Tibial artery (tissue), 4 donors: ENCODE results near the gene APEH.
A peak's percentile ranks its signal among the peaks of the same experiment; 100 is the strongest.

ENCODE experiments used
- DNase-seq, 2 donors: peaks; one replicate each; pipeline ENCODE4 v3.0.0-alpha.2; 2019
- H3K27ac ChIP-seq, 2 donors: fragments of 200-600 bp; sonication (generic) in 1 of 2; 1 replicate in 1 of 2; 2 replicates in 1 of 2; pipeline ENCODE4 v1.5.1; 2018 to 2019; ENCODE audit warnings: mild to moderate bottlenecking in 1 of 2
- H3K27me3 ChIP-seq, 2 donors: fragments of 200-600 bp; sonication (generic) in 1 of 2; one replicate each; pipeline versions ENCODE4 v1.5.1 to v1.6.0; 2016 to 2019
- H3K36me3 ChIP-seq, 3 donors: fragments of 200-600 bp; sonication (generic) in 2 of 3; one replicate each; pipeline ENCODE4 v1.5.1; 2016 to 2019; ENCODE audit warnings: mild to moderate bottlenecking in 2 of 3
- H3K4me1 ChIP-seq, 4 donors: fragments of 200-600 bp; sonication (generic) in 2 of 4; 1 replicate in 3 of 4; 2 replicates in 1 of 4; pipeline ENCODE4 v1.5.1; 2016 to 2019
- H3K4me3 ChIP-seq, 2 donors: fragments of 200-600 bp; sonication (generic) in 1 of 2; 1 replicate in 1 of 2; 2 replicates in 1 of 2; pipeline ENCODE4 v1.5.1; 2018 to 2019; ENCODE audit warnings: mild to moderate bottlenecking in 2 of 2
- H3K9me3 ChIP-seq, 3 donors: fragments of 200-600 bp; sonication (generic) in 1 of 3; one replicate each; pipeline ENCODE4 v1.5.1; 2016 to 2019
- intact Hi-C: fragments of 100-400 bp; cut with DNase I; formaldehyde crosslinking; loops from one replicate; pipeline ENCODE4 v1.15.0; 2023; ENCODE audit warnings: low total_unique reads
- TF ChIP-seq, protein P1 (sequence below), 2 experiments: fragments of 200-600 bp in 1 of 2; fragments of 450-650 bp in 1 of 2; IDR thresholded peaks; one replicate each; pipeline ENCODE4 v1.5.1; 2017 to 2019; ENCODE audit warnings: antibody characterized with exemption in 2 of 2, mild to moderate bottlenecking in 1 of 2, moderate library complexity in 1 of 2

The APEH gene

DNA sequence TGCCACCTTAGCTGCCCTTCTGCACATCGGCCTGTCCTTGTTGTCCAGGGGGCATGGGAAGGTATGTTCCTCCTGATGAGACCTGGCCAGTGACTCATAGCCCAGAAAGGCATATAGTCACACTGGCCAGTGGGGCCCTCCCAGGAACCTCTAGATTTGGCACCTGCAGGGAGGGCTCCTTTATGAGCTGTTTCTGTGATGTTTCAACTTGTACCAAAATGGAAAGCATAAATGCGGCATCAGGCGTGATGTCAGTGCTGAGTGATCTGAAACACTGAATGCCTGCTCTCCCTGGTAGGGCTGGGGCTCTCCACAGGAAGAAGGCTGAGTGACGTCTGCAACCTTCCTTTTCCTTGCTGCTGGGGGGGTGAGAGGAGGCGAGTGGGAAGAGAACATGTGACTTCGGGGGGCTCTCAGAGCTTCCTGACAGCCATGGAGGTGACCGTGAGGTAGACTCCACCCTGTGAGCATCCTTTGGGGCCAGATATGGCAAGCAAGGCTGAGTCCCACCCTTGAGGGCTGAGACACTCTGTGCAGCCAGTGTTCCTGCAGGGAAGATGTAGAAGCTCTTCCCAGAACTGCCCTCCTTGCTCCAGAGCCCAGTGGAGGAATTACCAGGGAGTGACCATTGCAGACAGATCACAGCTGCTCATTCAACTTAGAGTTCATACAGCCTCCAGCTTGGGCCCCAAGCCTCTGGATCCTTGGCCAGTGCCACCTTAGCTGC lies 37.1 kb upstream of the APEH start:
- Histone ChIP-seq H3K9me3 (no peaks in the 10 kb centered on the region), H3K27me3 (no peaks in the 10 kb centered on the region), H3K4me1 (peaks cover 0 to 33% (median 6%) of the 10 kb centered on the region in 4 donors), H3K4me3 (no peak overlapping the region), H3K27ac (no peak overlapping the region), H3K36me3 (no peaks in the 10 kb centered on the region)
- no peak for DNase-seq
- TF ChIP-seq, protein P1, sequence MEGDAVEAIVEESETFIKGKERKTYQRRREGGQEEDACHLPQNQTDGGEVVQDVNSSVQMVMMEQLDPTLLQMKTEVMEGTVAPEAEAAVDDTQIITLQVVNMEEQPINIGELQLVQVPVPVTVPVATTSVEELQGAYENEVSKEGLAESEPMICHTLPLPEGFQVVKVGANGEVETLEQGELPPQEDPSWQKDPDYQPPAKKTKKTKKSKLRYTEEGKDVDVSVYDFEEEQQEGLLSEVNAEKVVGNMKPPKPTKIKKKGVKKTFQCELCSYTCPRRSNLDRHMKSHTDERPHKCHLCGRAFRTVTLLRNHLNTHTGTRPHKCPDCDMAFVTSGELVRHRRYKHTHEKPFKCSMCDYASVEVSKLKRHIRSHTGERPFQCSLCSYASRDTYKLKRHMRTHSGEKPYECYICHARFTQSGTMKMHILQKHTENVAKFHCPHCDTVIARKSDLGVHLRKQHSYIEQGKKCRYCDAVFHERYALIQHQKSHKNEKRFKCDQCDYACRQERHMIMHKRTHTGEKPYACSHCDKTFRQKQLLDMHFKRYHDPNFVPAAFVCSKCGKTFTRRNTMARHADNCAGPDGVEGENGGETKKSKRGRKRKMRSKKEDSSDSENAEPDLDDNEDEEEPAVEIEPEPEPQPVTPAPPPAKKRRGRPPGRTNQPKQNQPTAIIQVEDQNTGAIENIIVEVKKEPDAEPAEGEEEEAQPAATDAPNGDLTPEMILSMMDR (IDR thresholded peaks at IDR 0.05): no peak
- intact Hi-C loops: no loop called here

DNA sequence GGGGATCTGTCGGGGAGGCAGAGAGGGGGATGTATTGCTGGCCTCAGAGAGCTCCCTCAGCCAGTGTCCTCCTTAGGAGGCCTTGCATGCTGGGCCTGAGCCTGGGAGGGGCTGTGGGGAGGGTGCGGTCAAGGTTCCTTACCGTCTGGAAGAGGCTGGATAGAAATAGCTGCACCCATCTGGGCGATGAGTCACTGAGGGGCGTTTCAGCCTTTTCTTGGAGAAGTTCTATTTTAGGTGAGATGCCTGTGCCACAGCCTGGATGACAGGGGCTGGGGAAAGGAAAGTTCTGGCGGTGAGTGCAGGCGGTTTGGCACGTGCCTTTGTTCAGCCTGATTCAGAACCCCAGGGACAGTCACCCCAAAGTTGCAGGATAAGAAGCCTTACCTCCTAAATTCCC lies 35.7 kb upstream of the APEH start:
- Histone ChIP-seq H3K4me1 (peaks cover 0 to 33% (median 6%) of the 10 kb centered on the region in 4 donors), H3K27me3 (no peaks in the 10 kb centered on the region), H3K27ac (peak overlapping the region; percentile 35 to 72), H3K4me3 (no peak overlapping the region), H3K9me3 (no peaks in the 10 kb centered on the region), H3K36me3 (no peaks in the 10 kb centered on the region)
- TF ChIP-seq, protein P1 (IDR thresholded peaks at IDR 0.05): no peak
- peak in 1 of 2 donors; percentile 85 for DNase-seq
- intact Hi-C loops: no loop called here

DNA sequence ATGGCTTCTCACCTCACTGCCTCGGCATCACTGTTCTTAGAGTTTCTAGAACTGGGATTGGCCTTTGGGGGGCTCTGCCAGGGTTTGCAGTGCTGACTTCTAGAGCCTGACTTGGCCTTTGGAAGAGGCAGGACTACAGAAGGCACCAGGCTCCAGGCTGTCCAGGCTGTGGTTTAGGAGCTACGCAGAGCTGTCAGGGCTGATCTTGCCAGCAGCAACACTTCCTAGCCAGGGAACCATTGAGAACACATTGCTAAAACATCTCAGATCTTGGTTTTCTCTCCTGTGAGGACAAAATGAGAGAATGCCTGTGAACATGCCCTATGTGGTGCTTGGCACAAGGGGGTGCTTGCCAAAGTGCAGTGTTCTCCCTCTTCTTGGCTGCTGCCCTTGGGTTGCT lies 34.6 kb upstream of the APEH start:
- Histone ChIP-seq H3K36me3 (no peaks in the 10 kb centered on the region), H3K27me3 (no peaks in the 10 kb centered on the region), H3K27ac (peak overlapping the region in 1 of 2 donors; percentile 72), H3K4me1 (peaks cover 0 to 33% (median 6%) of the 10 kb centered on the region in 4 donors), H3K9me3 (no peaks in the 10 kb centered on the region), H3K4me3 (no peak overlapping the region)
- intact Hi-C loops: no loop called here
- TF ChIP-seq, protein P1 (IDR thresholded peaks at IDR 0.05): no peak
- no peak for DNase-seq

DNA sequence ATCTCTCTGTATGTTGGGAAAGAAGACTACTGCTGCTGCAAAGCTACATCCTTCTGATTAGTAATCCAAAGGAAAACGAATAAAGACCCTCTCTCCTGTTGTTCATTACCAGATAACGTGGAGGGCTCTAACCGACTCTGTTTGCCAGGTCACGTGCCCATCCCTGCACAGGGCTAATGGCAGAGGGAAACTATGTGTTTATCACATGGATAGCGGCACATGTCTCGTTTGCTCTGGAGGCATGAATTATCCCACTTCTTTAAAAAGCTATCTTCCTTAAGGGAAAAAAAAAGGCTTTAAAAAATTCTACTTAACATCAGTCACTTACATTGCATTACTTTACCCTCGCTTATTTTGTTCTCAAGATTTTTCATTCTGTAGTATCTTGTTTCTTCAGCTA lies 32.9 kb upstream of the APEH start:
- H3K9me3 ChIP-seq: no peaks in the 10 kb centered on the region
- TF ChIP-seq, protein P1 (IDR thresholded peaks at IDR 0.05): no peak
- H3K4me3 ChIP-seq: no peak overlapping the region
- intact Hi-C loops: no loop called here
- peaks cover 0 to 33% (median 6%) of the 10 kb centered on the region in 4 donors for H3K4me1 ChIP-seq
- H3K27me3 ChIP-seq: no peaks in the 10 kb centered on the region
- no peak for DNase-seq
- H3K27ac ChIP-seq: no peak overlapping the region
- no peaks in the 10 kb centered on the region for H3K36me3 ChIP-seq

DNA sequence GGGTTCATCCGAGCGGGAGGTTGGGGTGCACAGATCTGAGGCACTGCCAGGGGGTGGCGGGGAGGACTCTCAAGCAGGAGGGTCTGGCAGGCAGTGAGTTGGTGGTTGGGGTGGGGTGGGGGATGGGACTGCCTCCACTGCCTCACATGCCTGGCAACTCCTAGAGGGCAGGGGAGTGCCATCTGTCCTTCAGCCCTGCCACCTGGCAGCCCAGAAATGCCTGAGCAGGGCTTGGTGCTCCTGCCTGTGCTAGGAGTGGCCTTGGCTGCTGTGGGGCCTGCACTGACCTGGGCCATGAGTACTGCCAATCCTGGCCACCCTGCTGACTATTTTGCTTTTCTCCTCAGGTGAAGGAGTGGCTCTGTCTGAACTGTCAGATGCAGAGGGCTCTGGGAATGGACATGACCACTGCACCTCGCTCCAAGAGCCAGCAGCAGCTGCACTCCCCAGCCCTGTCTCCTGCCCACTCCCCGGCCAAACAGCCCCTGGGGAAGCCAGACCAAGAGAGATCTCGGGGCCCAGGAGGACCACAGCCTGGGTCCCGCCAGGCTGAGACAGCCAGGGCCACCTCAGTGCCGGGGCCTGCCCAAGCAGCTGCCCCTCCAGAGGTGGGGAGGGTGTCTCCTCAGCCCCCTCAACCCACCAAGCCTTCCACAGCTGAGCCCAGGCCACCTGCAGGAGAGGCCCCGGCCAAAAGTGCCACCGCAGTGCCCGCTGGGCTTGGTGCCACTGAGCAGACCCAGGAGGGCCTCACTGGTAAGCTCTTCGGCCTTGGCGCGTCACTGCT lies 32.0 kb upstream of the APEH start:
- DNase-seq: no peak
- Histone ChIP-seq H3K27ac (no peak overlapping the region), H3K36me3 (no peaks in the 10 kb centered on the region)

More for the DNA sequence above, 32.0 kb upstream of the APEH start:
- Histone ChIP-seq H3K9me3 (no peaks in the 10 kb centered on the region), H3K27me3 (no peaks in the 10 kb centered on the region), H3K4me3 (no peak overlapping the region), H3K4me1 (peaks cover 0 to 33% (median 6%) of the 10 kb centered on the region in 4 donors)
- intact Hi-C loops: no loop called here
- TF ChIP-seq, protein P1 (IDR thresholded peaks at IDR 0.05): no peak
